HG02938 (cell line): ENCODE results near the gene SLC22A16.
"Not testable (repeated sequence)": the region's sequence is repeated elsewhere in the genome, so short reads cannot be mapped to it uniquely, and the experiment has no call there.

Experiments
- ATAC-seq: cut with Tn5 transposase; IDR thresholded peaks from one replicate; pipeline ENCODE4 v1.9.1; 2021; ENCODE audit warnings: mild to moderate bottlenecking, moderate library complexity; ENCODE audit not compliant: unreplicated experiment

SLC22A16 gene, protein sequence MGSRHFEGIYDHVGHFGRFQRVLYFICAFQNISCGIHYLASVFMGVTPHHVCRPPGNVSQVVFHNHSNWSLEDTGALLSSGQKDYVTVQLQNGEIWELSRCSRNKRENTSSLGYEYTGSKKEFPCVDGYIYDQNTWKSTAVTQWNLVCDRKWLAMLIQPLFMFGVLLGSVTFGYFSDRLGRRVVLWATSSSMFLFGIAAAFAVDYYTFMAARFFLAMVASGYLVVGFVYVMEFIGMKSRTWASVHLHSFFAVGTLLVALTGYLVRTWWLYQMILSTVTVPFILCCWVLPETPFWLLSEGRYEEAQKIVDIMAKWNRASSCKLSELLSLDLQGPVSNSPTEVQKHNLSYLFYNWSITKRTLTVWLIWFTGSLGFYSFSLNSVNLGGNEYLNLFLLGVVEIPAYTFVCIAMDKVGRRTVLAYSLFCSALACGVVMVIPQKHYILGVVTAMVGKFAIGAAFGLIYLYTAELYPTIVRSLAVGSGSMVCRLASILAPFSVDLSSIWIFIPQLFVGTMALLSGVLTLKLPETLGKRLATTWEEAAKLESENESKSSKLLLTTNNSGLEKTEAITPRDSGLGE

DNA sequence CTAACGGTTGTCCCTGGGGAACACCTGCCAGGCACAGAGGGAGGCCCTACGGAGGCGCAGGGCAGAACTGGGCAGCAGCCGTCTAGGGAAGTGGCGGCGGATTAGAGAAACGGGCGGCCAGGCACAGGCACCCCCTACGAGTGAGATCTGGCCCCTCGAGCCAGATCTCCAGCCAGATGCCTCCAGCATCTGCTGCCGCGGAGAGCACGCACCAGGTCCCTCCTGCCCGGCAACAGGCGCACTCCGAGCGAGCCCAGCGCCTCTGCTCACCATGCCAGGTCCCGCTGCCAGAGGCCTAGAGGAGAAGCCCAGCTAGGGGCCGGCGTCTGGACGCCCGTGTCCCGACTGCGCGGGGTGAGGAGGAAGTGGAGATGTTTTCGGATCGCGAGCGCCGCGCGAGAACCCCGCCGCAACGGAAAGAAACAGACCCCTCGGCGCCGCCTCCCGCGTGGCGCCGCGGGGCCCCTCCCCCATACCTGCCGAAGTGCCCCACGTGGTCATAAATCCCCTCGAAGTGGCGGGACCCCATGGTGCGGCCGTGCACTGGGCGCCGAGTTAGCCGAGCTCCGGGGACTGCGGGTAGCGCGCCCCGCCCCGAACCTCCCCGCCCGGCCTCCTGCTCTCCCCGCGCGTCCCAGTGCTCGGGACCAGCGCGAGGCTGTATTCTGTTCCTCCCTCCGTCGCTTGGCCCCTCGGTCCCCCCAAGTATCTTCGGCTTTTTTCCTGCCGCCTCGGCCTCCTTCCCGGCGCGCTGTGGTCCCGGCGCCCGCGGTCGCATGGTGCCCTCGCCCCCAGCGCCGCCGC lies at the start of gene SLC22A16:
Gene SLC22A16 (minus strand): TSS at position 568 of the 804 bp plus-strand sequence. CDS start 39 bp downstream, at position 529.
- no peak for ATAC-seq

DNA sequence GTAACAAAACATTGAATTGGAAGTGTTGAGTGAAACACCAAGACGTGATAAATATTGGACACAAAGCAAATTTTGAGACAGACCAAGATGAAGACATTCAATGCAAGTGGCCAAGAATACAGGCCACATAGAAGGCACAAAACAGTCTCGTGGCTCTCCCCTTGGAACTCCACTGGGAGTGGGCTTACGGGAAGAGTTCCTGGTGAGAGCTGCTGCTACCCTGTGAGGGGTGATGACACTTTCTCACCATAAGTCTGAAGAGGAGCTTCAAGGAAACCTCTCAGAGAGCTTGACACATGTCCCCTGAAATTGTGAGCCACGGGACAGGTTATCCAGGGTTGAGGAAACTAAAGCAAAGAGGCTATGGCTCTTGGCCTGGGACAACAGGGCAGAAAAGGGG lies 48.6 kb upstream of the SLC22A16 start:
- no peak for ATAC-seq

DNA sequence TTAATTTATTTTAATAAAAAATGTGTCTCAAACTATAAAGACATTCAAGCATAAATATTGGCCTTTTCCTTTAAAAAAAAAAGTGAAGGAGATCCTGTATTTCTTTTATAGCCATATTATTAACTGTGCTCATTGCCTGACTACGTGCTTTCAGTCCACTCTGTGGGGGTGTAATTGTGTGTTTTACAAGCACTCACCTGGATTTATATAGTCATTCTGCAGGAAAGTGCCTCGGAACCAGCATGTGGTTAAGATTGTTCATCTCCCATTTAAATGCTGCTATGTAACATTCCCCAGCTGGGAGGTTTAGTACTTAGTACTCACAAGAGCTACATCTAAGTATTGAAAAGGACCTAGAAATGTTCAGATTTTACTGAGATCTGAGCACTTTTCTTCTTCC lies 47.9 kb upstream of the SLC22A16 start:
- no peak for ATAC-seq

DNA sequence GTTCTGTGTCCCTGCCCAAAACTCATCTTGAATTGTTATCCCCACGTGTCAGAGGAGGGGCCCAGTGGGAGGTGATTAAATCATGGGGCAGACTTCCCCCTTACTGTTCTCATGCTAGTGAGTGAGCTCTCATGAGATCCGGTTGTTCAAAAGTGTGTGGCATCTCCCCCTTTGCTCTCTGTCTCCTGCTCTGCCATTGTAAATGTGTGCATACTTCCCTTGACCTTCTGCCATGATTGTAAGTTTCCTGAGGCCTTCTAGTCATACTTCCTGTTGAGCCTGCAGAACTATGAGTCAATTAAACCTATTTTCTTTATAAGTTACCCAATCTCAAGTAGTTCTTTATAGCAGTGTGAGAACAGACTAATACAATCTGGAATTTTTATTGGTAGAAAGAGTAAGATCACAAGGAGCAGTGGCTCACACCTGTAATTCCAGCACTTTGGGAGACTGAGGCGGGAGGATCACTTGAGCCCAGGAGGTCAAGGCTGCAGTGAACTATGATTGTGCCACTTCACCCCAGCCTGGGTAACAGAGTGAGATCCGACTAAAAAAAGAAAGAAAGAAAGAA lies 47.1 kb upstream of the SLC22A16 start:
- no peak for ATAC-seq

DNA sequence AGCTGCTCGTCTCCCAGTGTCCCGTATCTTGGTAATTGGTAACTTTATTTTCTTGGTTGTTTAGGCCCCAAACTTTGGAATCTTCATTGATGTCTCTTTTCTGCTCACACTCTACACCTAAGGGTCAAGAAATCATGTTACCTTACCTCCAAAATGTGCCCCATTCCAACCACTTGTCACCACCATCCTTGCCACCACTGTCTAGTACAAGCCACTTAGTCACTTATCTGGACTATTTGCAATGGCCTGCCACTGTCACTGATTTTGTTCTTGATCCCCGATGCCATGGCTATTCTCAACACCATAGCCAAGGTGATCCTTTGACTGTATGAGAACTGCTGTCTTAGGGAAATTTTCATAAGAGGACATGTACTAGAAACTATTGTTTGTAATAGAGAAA lies 46.0 kb upstream of the SLC22A16 start:
- ATAC-seq: no peak

DNA sequence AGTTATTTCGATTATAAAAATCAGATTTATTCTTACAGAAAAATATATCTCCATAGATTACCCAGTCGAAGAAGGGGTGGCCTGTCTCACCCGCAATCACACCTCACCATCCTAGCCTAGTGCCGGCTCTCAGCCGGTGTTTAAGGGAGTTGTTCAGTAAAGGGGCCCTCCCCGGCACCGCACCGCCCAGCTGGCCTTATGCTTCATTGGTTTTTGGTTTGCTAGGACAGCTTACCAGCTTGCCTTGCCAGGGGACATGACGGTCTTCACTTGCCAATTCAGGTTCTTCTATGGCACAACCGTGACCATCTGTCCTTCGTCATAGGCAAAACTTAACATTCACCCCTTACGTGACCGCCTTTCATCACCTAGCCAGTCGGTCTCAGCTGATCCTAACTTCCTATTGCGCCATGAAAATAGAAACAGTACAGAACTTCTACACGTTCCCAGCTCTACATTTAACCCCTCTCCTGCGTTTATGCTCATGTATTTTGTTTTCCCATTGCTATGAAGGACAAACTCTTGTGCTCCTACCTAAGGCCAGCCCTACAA lies 44.7 kb upstream of the SLC22A16 start:
- no peak for ATAC-seq

DNA sequence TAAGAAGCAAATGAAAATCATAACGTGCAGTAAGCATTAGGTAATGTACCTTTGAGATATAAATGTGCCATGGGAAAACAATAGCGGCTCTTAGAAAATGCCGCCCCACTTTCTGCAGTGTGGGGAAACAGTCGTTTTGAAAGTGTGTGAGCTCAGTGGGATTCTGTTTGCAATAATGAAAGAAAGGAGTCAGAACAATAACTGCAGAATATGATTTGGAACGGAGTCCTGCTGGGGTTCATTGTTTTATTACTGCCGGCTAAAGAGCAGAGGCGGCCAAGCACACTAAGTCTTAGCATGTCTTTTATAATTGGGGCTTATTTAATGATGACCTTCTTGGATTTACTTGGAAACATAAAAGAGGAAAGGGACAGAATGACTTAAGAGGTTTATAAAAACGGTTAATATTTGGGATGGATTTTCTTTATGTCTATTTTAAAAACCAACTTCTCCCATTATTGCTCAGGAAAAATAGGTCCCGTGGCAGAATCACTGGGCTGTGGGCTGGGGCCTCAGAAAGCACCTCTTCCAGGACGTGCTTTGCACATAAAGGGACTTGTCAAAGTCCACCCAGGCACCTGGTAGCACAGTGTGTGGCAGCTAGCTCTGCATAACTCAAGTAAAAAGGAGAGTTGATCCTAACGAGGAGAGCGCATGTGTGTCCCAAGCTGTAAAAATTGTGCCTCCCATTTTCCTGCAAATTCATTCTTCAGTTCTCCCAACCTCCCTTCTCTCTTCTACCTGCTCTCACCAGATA lies 44.0 kb upstream of the SLC22A16 start:
- no peak for ATAC-seq

DNA sequence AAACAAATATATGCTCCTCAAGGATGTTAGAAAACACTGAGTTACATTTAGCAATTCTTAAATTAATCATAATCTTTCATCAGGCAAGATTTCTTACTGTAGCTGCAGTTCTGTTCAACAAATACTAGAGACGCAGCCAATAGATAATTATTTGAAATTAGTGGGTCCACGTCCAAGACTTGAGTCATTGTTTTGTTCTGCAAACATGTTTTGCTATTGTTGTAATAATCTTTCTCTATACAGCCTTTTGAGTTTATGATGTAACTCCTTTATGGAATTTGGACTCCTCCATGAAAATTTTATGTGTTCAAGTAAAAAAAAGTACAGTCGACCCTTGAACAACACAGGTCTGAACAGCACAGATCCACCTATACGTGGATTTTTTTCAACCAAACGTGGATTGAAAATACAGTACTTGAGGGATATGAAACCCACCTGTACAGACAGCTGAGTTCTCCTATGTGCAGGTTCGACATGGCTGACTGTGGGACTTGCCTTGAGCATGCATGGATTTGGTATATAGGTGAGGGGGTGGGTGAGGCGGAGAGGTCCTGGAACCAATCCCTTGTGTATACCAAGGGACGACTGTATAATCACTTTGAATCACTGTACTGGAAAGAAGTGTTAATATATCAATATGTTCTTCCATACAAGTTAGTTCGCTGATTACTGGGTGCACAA lies 41.3 kb upstream of the SLC22A16 start:
- ATAC-seq: no peak

DNA sequence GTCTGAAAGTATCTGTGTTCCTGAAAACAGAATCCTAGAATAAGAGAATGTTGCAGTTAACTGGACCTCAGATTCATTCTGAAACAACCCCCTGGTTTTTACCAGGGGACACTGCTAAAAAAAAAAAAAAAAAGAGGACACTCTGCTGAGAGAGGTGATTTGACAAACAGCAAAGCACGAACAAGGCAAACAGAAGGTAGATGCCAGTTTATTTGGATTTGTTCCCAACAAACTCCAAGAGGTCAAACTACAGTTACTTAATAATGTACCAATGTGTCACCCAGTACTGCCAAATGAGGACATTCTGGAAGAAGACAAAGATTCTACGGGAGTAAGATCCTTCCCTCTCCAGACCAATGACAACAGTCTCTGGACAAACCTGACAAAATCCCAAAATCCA lies 40.6 kb upstream of the SLC22A16 start:
- ATAC-seq: no peak

DNA sequence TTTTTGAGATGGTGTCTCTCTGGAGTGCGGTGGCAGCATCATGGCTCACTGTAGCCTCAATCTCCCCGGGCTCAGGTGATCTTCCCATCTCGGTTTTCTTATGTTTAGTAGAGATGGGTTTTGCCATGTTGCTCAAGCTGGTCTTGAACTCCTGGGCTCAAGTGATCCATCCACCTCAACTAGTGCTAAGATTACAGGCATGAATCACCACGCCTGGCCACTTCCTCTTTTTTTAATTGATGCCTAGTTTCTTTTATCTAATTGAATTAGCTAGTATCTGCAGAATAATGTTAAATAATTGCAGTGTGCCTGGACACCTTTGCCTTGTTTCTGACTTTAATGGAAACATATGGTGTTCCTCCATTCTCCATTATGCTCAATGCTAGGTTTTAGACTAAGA lies 38.4 kb upstream of the SLC22A16 start:
- ATAC-seq: no peak

DNA sequence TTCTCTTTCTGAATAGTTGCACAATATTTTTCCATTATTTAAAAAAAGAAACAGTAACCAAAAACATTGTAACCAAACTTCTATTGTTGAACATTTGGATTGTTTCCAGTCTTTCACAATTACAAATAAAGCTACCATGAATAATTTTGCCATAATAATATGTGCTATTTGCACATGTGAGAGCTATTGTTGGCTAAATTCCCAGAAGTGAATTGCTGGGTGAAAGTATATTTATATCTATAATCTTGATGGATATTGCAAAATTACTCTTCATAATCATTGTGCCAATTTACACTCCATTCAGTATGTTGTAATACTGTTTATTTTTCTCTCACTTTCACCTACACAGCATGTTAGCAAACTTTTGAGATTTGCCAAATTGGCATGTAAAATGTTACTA lies 36.6 kb upstream of the SLC22A16 start:
- no peak for ATAC-seq

DNA sequence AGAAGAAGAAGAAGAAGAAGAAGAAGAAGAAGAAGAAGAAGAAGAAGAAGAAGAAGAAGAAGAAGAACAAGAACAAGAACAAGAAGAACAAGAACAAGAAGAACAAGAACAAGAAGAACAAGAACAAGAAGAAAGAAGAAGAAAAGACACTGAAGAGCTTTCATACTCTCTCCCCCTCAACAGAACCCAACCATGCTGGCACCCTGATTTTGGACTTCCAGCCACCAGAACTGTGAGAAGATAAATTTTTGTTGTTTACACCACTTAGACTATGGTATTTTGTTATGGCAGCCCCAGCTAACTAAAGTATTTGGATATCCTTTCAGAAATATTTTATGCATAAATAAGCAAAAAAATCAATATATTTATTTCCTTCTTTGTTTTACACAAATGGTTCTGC lies 36.1 kb upstream of the SLC22A16 start:
- ATAC-seq: not testable (repeated sequence)

DNA sequence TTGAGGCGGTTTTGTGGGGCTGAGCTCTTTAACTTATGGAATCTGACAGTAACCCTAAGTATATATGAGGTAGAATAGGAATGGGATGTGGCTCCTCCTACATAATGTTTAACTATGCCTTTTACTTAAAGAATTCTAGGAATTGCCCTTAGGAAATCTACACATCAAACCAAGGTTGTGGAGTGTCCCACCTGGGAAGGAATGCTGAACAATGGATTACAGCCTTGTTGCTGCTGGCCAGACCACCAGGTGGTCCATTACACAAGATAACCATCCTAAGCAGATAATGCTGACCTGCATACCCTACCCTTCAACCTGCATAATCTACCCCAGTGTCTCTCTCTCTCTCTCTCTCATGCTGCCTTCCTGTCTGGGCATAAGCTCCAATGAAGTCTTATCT lies 35.0 kb upstream of the SLC22A16 start:
- ATAC-seq: no peak

DNA sequence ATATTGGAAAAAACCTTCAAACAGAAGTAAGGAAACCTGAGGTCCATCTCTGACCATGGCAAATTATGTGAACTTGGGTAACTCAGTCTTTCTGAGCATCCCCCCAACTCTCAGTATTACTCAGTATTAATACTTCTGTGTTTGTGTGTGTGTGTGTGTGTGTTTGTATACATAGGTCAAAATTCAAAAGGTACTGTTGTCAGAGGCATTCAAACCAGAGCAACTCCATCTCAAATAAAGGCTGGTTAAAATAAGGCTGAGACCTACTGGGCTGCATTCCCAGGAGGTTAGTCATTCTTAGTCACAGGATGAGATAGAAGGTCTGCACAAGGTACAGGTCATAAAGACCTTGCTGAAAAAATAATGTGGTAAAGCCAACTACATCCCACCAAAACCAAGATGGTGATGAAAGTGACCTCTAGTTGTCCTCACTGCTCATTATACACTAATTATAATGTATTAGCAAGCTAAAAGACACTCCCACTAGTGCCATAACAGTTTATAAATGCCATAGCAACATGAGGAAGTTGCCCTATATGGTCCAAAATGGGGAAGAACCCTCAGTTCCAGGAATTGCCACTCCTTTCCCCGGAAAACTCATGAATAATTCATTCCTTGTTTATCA lies 33.3 kb upstream of the SLC22A16 start:
- ATAC-seq: no peak

DNA sequence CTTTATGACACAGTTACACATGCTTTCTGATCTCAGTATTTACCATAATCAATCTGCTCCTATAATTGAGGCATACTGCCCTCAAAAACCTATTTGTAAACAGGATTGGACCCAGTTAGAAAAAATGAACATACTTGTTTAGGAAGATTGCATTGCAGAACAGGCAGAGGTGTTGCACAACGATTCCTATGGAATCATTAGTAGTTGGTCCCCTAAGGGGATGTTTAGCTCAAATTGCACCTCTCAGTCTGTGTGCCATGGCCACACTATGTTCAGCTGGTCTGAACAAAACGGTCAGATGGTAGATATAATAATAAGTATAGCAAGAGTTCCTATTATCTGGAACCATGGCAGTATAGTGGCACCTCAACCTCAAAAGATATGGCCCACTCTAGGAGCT lies 28.5 kb upstream of the SLC22A16 start:
- not testable (repeated sequence) for ATAC-seq

DNA sequence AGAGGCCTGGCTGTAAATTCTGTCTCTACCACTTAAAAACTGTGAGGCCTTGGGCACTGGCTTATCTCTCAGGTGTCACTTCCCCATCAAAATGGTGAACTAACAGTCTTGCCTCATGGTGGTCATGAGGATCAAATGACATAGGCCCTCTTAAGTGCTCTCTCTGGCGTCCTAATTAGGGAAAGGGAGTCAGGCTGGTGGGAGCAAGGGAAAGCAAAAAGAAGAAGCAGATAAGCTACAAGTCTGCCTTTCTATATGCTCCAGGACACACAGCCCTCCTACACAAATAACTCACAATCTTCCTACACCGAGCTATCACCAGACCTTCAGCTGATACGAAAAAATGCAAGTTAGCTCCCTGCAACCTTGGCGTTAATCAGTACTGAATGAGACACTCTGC lies 19.5 kb upstream of the SLC22A16 start:
- no peak for ATAC-seq

DNA sequence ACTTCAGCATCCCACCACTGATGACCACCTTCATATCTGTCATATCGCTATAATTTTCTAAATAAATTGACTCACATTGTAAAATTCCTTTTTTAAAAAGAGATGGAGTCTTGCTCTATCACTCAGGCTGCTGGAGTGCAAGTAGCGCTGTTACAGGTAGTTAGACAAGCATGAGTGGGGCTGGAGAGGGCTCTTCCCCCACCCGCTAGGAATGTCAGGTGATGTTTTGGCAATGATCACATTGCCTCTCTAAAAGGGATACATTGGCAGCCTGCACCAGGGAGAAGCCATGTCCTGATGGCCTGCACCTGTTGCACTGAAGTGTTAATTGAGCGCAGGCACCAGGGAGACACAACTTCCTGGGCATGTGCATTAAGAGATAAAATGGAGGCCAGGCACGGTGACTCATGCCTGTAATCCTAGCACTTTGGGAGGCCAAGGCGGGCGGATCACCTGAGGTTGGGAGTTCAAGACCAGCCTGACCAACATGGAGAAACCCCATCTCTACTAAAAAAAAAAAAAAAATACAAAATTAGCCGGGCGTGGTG lies 16.9 kb upstream of the SLC22A16 start:
- ATAC-seq: no peak

DNA sequence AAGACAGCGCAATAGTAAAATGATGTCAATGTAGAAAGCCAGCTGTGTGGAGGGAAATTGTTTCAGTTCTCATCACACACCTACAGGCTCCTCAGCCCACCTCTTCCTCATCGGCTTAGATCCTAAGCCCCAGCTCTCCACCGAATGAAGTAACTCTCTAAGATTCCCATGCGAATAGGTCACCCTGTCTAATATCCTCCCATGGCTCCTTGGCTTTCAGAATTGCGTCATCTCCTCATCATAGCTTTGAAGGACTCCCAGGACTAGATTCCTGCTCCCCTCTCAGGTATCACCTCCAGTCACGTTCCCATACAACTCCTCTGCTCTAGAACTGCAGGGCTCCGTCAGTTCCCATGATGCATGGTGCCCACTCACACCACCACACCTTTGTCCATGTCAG lies 16.2 kb upstream of the SLC22A16 start:
- no peak for ATAC-seq

DNA sequence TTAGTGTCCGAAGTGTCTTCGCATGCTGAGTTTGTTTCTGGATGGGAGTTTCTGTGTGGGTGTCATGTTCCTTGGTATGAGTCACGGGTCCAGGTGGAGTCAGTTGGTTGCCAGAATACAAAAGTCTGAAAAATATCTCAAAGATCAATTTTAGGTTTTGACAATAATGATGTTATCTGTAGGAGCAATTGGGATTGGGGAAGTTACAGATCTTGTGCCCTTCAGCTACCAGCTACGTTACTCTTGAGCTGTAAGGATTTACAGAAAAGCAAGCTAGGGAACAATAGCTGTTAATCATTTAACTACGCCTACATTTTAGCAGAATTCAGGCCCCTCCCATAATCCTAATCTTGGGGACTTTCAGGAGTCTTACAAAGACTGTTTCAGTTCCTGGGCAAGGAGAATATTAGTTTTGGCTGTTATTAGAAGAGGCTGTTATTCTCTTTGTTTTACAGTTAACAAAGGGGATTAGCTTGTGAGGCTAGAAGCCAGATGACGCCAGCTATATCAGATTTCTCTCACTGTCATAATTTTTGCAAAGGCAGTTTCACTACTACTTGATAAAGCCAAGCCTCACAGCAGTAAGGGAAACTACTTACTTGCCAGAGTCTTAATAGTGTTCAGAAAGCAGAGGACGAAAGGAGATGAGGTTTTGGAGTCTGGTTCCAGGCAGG lies 15.4 kb upstream of the SLC22A16 start:
- no peak for ATAC-seq
